Activated CD8-positive, alpha-beta memory T cell treated with anti-CD3 and anti-CD28 coated beads, Interleukin-2, amount 10 ng/mL, durations not matched to agents 7 days and 5 days (primary cell): Measurements from ENCODE around the gene GABRA5. TPM values are rescaled to one million over a fixed set of nuclear protein-coding genes. Genes with fewer than 3 reads are reported as not detected.

ENCODE experiments used
- ATAC-seq: fragments of 150-1000 bp; cut with Tn5 transposase; one replicate; pipeline ENCODE4 v1.10.0; 2021; ENCODE audit warnings: moderate library complexity
- CTCF ChIA-PET: fragments of 350-600 bp; sonication (Branson Sonifier 250); formaldehyde crosslinking; loops from one replicate; lab custom pipeline; 2021; ENCODE audit warnings: antibody characterized with exemption; lab: Charles Lee
- DNase-seq: peaks from one replicate; pipeline ENCODE4 v3.0.0-alpha.2; 2020
- H3K27ac Mint-ChIP-seq: one replicate; pipeline ENCODE4 v1.8.0; 2021; ENCODE audit warnings: mild to moderate bottlenecking, mixed read lengths
- H3K27me3 Mint-ChIP-seq: one replicate; pipeline ENCODE4 v1.8.0; 2021; ENCODE audit warnings: mixed read lengths
- H3K36me3 Mint-ChIP-seq: one replicate; pipeline ENCODE4 v1.8.0; 2021; ENCODE audit warnings: mild to moderate bottlenecking, mixed read lengths
- H3K4me1 Mint-ChIP-seq: one replicate; pipeline ENCODE4 v1.8.0; 2021; ENCODE audit warnings: mixed read lengths
- H3K4me3 Mint-ChIP-seq: one replicate; pipeline ENCODE4 v1.8.0; 2021; ENCODE audit warnings: mild to moderate bottlenecking, moderate library complexity, mixed read lengths
- H3K9me3 Mint-ChIP-seq: one replicate; pipeline ENCODE4 v1.8.0; 2022; ENCODE audit warnings: low read depth, mixed read lengths
- total RNA-seq, 2 experiments: library from RNA; stranded (reverse); gene quantifications; one replicate each; pipeline ENCODE4 v1.2.3, GENCODE V29; 2021

Gene GABRA5
- total RNA-seq, 2 experiments from 2014 or later = not detected

- ATAC-seq = no peak
- CTCF ChIA-PET = no interaction called here
- no peak for DNase-seq
- Mint-ChIP-seq H3K4me3 (no peak overlapping the region), H3K36me3 (no peaks in the 10 kb centered on the region), H3K27ac (no peak overlapping the region), H3K27me3 (peaks cover 25% of the 10 kb centered on the region), H3K4me1 (no peaks in the 10 kb centered on the region), H3K9me3 (no peaks in the 10 kb centered on the region)
Observed at GRCh38 chr15:26867200-26868007, 542 bp downstream of the GABRA5 start.

DNA sequence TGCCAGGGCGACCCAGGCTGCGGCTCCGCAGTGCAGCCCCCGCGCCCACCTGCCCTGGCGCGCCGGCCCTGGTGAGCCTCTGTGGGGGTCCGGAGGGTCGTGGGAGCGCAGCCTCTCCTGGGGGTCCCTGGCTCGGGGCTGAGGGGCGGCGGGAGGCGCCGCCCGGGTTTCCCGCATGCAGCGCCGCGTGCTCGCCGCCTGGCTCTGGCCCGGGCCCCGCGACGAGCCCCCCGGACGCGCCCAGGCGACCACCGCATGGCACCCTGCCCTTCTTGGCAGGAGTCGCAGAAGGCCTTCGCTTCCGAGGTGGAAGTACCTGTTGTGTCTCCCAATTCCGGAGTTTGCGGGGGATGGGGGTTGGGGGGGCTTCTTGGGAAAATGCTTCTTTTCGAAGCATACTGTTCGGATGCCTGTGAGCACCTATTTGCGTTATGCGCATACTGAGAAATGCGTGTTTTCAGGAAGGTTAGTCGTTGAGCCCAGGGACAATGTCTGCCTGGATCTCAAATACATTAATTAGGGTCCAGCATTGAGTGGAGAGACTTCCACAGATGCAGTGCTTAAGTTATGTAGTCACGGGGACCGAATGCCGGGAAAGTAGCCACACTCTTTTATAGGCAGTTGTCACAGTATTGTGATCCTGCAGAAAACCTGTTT is 1.3 kb downstream of the GABRA5 start:
- H3K4me1 Mint-ChIP-seq = no peaks in the 10 kb centered on the region
- no peaks in the 10 kb centered on the region for H3K9me3 Mint-ChIP-seq
- no peaks in the 10 kb centered on the region for H3K36me3 Mint-ChIP-seq
- no peak overlapping the region for H3K27ac Mint-ChIP-seq
- DNase-seq (no peak), ATAC-seq (no peak)
- no peak overlapping the region for H3K4me3 Mint-ChIP-seq
- peaks cover 25% of the 10 kb centered on the region for H3K27me3 Mint-ChIP-seq
- CTCF ChIA-PET = no interaction called here

GRCh38 chr15:26869628-26870027 is 2.8 kb downstream of the GABRA5 start:
- ATAC-seq (no peak), DNase-seq (no peak)
- Mint-ChIP-seq H3K27me3 (peaks cover 25% of the 10 kb centered on the region), H3K36me3 (no peaks in the 10 kb centered on the region), H3K4me3 (no peak overlapping the region), H3K9me3 (peaks cover 3% of the 10 kb centered on the region), H3K4me1 (no peaks in the 10 kb centered on the region), H3K27ac (no peak overlapping the region)
- CTCF ChIA-PET = no interaction called here

- no peaks in the 10 kb centered on the region for H3K4me1 Mint-ChIP-seq
- H3K36me3 Mint-ChIP-seq = no peaks in the 10 kb centered on the region
- no peak for ATAC-seq
- peaks cover 3% of the 10 kb centered on the region for H3K9me3 Mint-ChIP-seq
- CTCF ChIA-PET = no interaction called here
- H3K27ac Mint-ChIP-seq = no peak overlapping the region
- no peak overlapping the region for H3K4me3 Mint-ChIP-seq
- DNase-seq = no peak
- H3K27me3 Mint-ChIP-seq = peaks cover 22% of the 10 kb centered on the region
Observed at GRCh38 chr15:26870346-26870745, 3.5 kb downstream of the GABRA5 start.

GRCh38 chr15:26872206-26872605 is 5.3 kb downstream of the GABRA5 start:
- Mint-ChIP-seq H3K4me3 (no peak overlapping the region), H3K36me3 (no peaks in the 10 kb centered on the region), H3K4me1 (no peaks in the 10 kb centered on the region), H3K27me3 (peaks cover 12% of the 10 kb centered on the region), H3K27ac (no peak overlapping the region), H3K9me3 (peaks cover 3% of the 10 kb centered on the region)
- CTCF ChIA-PET = no interaction called here
- no peak for ATAC-seq
- DNase-seq = no peak

DNA sequence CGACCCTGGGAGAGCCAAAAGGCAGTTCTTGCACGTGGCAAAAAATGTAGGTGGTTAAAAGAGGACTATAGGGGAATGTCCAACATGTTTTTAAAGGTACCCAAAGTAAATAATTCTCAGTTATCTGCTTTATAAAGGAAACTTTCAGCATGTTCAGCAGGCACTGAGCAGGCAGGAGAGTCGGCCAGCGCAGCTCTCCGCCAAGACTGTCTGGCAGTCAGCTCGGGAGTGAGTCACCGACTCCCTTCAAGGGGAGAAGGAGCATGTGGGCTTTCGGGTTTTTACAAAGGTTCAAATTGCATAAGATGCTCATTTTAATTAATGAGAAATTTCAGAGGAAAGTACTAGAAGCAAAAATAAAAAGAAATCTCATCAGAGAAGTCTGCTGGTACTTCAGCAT is 7.0 kb downstream of the GABRA5 start:
- H3K36me3 Mint-ChIP-seq = no peaks in the 10 kb centered on the region
- DNase-seq (no peak), ATAC-seq (no peak)
- peaks cover 3% of the 10 kb centered on the region for H3K9me3 Mint-ChIP-seq
- peaks cover 5% of the 10 kb centered on the region for H3K27me3 Mint-ChIP-seq
- CTCF ChIA-PET = no interaction called here
- no peak overlapping the region for H3K27ac Mint-ChIP-seq
- H3K4me1 Mint-ChIP-seq = no peaks in the 10 kb centered on the region
- H3K4me3 Mint-ChIP-seq = no peak overlapping the region

DNA sequence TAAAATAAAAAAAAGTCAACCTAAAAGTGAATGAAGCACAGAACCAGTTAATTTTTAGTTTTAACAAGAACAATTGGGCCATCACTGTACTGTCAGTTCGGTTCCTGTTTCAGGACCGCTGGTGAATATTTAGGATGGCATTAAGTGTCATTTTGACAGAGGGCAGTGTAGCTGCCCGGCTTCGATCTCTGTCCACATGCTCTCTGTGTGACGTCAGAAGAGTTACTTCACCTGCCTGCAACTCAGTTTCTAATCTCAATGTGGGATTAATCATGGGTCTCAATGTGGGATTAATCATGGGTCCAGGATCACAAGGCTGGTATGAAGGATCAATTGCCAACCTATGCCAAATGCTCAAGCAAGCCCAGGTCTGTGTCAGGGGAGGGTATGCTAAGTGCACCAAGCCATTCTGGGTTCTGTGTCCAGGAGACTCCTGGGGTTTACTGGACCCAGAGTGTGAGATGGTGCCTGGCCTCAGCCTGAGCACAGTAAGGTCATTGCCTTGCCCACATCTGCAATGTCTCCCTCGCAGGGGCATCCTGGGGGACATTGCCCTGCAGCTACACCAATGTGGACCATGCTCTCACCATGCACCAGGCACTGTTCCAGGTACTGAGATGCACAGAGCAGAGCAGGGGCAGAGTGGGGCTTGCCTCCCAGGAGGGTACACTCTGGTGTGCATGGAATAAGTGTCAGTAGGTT is 8.1 kb downstream of the GABRA5 start:
- Mint-ChIP-seq H3K4me1 (no peaks in the 10 kb centered on the region), H3K4me3 (no peak overlapping the region), H3K36me3 (no peaks in the 10 kb centered on the region), H3K27ac (no peak overlapping the region), H3K9me3 (peaks cover 3% of the 10 kb centered on the region), H3K27me3 (no peaks in the 10 kb centered on the region)
- ATAC-seq = no peak
- CTCF ChIA-PET = no interaction called here
- DNase-seq = no peak

GRCh38 chr15:26875476-26875850 is 8.6 kb downstream of the GABRA5 start:
- DNase-seq (no peak), ATAC-seq (no peak)
- no peak overlapping the region for H3K4me3 Mint-ChIP-seq
- no peaks in the 10 kb centered on the region for H3K36me3 Mint-ChIP-seq
- H3K4me1 Mint-ChIP-seq = no peaks in the 10 kb centered on the region
- no peak overlapping the region for H3K27ac Mint-ChIP-seq
- no peaks in the 10 kb centered on the region for H3K27me3 Mint-ChIP-seq
- CTCF ChIA-PET = no interaction called here
- peaks cover 3% of the 10 kb centered on the region for H3K9me3 Mint-ChIP-seq

- CTCF ChIA-PET = no interaction called here
- Mint-ChIP-seq H3K4me3 (no peak overlapping the region), H3K27ac (no peak overlapping the region), H3K27me3 (no peaks in the 10 kb centered on the region), H3K36me3 (no peaks in the 10 kb centered on the region), H3K4me1 (no peaks in the 10 kb centered on the region), H3K9me3 (peaks cover 3% of the 10 kb centered on the region)
- DNase-seq = no peak
- ATAC-seq = no peak
Observed at GRCh38 chr15:26877831-26878230, 11.0 kb downstream of the GABRA5 start.

- Mint-ChIP-seq H3K27me3 (no peaks in the 10 kb centered on the region), H3K36me3 (no peaks in the 10 kb centered on the region), H3K9me3 (no peaks in the 10 kb centered on the region), H3K27ac (no peak overlapping the region), H3K4me3 (no peak overlapping the region), H3K4me1 (no peaks in the 10 kb centered on the region)
- no peak for DNase-seq
- ATAC-seq = no peak
- CTCF ChIA-PET = no interaction called here
Observed at GRCh38 chr15:26879706-26880105, 12.8 kb downstream of the GABRA5 start.

DNA sequence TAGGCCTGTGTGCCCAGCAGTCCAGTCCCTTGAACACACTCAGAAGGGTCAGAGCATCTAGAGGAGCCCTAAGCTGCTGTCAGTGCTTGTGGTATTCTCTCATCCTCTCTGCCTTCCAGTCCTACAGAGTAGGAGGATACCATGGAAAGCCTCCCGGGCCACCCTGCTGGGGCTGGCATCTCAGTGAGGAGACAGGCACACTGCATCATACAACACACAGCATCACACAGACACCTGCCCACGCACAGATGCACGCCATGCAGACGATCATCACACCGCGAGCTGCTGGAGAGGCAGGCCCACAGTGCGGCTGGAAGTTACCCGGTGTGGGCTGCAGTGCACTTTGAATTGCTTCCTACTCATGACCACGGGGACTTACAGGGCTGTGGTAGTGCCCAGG is 15.2 kb downstream of the GABRA5 start:
- no peaks in the 10 kb centered on the region for H3K9me3 Mint-ChIP-seq
- no peak overlapping the region for H3K4me3 Mint-ChIP-seq
- no peaks in the 10 kb centered on the region for H3K4me1 Mint-ChIP-seq
- DNase-seq (no peak), ATAC-seq (no peak)
- no peak overlapping the region for H3K27ac Mint-ChIP-seq
- no peaks in the 10 kb centered on the region for H3K36me3 Mint-ChIP-seq
- CTCF ChIA-PET = no interaction called here
- H3K27me3 Mint-ChIP-seq = no peaks in the 10 kb centered on the region

GRCh38 chr15:26882616-26883365 is 15.9 kb downstream of the GABRA5 start:
- CTCF ChIA-PET = no interaction called here
- Mint-ChIP-seq H3K36me3 (no peaks in the 10 kb centered on the region), H3K9me3 (no peaks in the 10 kb centered on the region), H3K4me3 (no peak overlapping the region), H3K27ac (no peak overlapping the region), H3K4me1 (no peaks in the 10 kb centered on the region), H3K27me3 (no peaks in the 10 kb centered on the region)
- no peak for DNase-seq
- no peak for ATAC-seq

DNA sequence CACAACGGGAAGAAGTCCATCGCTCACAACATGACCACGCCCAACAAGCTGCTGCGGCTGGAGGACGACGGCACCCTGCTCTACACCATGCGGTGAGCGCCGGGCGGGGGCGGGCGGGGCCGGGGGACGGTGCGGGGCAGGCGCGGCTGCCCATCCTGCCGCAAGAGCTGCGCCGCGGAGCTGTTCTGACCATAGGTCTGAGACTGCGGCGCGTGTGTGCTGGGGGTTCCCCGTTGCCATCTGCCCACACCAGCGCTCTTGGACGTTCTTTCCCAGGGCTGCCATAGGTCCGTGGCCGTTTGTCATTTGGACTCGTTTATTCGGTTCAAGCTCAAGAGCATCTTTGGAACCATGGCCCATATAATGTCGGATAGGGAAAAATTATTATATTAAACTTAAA is 16.6 kb downstream of the GABRA5 start:
- H3K4me1 Mint-ChIP-seq = no peaks in the 10 kb centered on the region
- H3K36me3 Mint-ChIP-seq = no peaks in the 10 kb centered on the region
- no peak for ATAC-seq
- no peaks in the 10 kb centered on the region for H3K27me3 Mint-ChIP-seq
- H3K27ac Mint-ChIP-seq = no peak overlapping the region
- DNase-seq = no peak
- H3K9me3 Mint-ChIP-seq = no peaks in the 10 kb centered on the region
- no peak overlapping the region for H3K4me3 Mint-ChIP-seq
- CTCF ChIA-PET = no interaction called here
